GM21825 (cell line): Measurements from ENCODE around the gene HOXB7.

Experiments
- ATAC-seq: cut with Tn5 transposase; IDR thresholded peaks from one replicate; pipeline ENCODE4 v1.9.1; 2021; ENCODE audit warnings: mild to moderate bottlenecking, moderate library complexity; ENCODE audit not compliant: unreplicated experiment

HOXB7 gene

GRCh38 chr17:48596000-48596734 lies 14.7 kb downstream of the HOXB7 start:
- ATAC-seq, result no peak

- ATAC-seq, result no peak
Measured at GRCh38 chr17:48595278-48595999, 15.4 kb downstream of the HOXB7 start.

- no peak for ATAC-seq
Measured at GRCh38 chr17:48594538-48595277, 16.1 kb downstream of the HOXB7 start.

GRCh38 chr17:48593840-48594537 lies 16.8 kb downstream of the HOXB7 start:
- peak; percentile 47 for ATAC-seq

- ATAC-seq, result no peak
Measured at GRCh38 chr17:48593126-48593829, 17.5 kb downstream of the HOXB7 start, which contains the start of gene HOXB5. Gene HOXB5, minus strand, starts transcription at chr17:48593779. Its CDS starts 97 bp downstream, at chr17:48593682.

GRCh38 chr17:48592577-48592976 lies 18.2 kb downstream of the HOXB7 start:
- ATAC-seq, result no peak

- ATAC-seq, result no peak
Measured at GRCh38 chr17:48592057-48592514, 18.7 kb downstream of the HOXB7 start.

- ATAC-seq, result no peak
Measured at GRCh38 chr17:48591255-48592056, 19.4 kb downstream of the HOXB7 start.

GRCh38 chr17:48590607-48591161 lies 20.1 kb downstream of the HOXB7 start:
- ATAC-seq, result no peak

- ATAC-seq, result no peak
Measured at GRCh38 chr17:48589831-48590606, 20.8 kb downstream of the HOXB7 start, which contains the start of gene HOXB3. Gene HOXB3, minus strand, starts transcription at chr17:48590241. Its CDS starts 37,767 bp downstream, at chr17:48552474.

GRCh38 chr17:48589060-48589830 lies 21.6 kb downstream of the HOXB7 start:
- no peak for ATAC-seq

- no peak for ATAC-seq
Measured at GRCh38 chr17:48588528-48588927, 22.3 kb downstream of the HOXB7 start.

- ATAC-seq, result no peak
Measured at GRCh38 chr17:48588074-48588415, 22.8 kb downstream of the HOXB7 start.

- no peak for ATAC-seq
Measured at GRCh38 chr17:48587276-48588073, 23.3 kb downstream of the HOXB7 start.

- ATAC-seq, result no peak
Measured at GRCh38 chr17:48586355-48587258, 24.2 kb downstream of the HOXB7 start.
